ENCODE results near the gene ZNF568.

Gene ZNF568

GRCh38 chr19:36999313-36999712 is 83.2 kb downstream of the ZNF568 start:
- no peak for DNase-seq (ENCODE audit: low read depth)

- no peak for DNase-seq (ENCODE audit: low read depth)
Observed at GRCh38 chr19:37007587-37008220, 91.6 kb downstream of the ZNF568 start.

- DNase-seq (ENCODE audit: low read depth): no peak
Observed at GRCh38 chr19:37009871-37010270, 93.7 kb downstream of the ZNF568 start.

GRCh38 chr19:37012093-37012745 is 96.1 kb downstream of the ZNF568 start:
- no peak for DNase-seq (ENCODE audit: low read depth)

- DNase-seq (ENCODE audit: low read depth): no peak
Observed at GRCh38 chr19:37014456-37014855, 98.3 kb downstream of the ZNF568 start.

- DNase-seq (ENCODE audit: low read depth): no peak
Observed at GRCh38 chr19:37045140-37045539, 129.0 kb downstream of the ZNF568 start.

Measured in CMK (cell line).